Right lobe of liver (tissue), 6 donors: ENCODE results near the gene RAB11FIP3. TPM values are rescaled to one million over a fixed set of nuclear protein-coding genes. Genes with fewer than 3 reads are reported as not detected.

Source experiments
- ATAC-seq, 4 donors: fragments of 200-7000 bp; cut with Tn5 transposase; one replicate each; pipeline ENCODE4 v1.9.1; 2020; ENCODE audit warnings: mild to moderate bottlenecking in 4 of 4, moderate library complexity in 4 of 4
- DNase-seq, 3 donors: peaks; one replicate each; pipeline ENCODE4 v3.0.0-alpha.2; 2020
- H3K27ac ChIP-seq, 3 donors: fragments of 200-600 bp; one replicate each; pipeline ENCODE4 v1.8.0; 2022
- H3K27me3 ChIP-seq, 2 donors: fragments of 200-600 bp; one replicate each; pipeline ENCODE4 v1.8.0; 2022
- H3K36me3 ChIP-seq, 4 donors: fragments of 200-600 bp; sonication (generic) in 1 of 4; one replicate each; pipeline versions ENCODE4 v1.5.1 to v1.8.0; 2017 to 2022; ENCODE audit warnings: control low read depth in 1 of 4
- H3K4me1 ChIP-seq, 4 donors: fragments of 200-600 bp; sonication (generic) in 1 of 4; one replicate each; pipeline versions ENCODE4 v1.5.1 to v1.8.0; 2017 to 2022; ENCODE audit warnings: control low read depth in 1 of 4
- H3K4me3 ChIP-seq, 3 donors: fragments of 200-600 bp; one replicate each; pipeline ENCODE4 v1.8.0; 2022
- H3K9me3 ChIP-seq, 4 donors: fragments of 200-600 bp; sonication (generic) in 1 of 4; one replicate each; pipeline versions ENCODE4 v1.5.1 to v1.8.0; 2017 to 2022; ENCODE audit warnings: control low read depth in 1 of 4
- CTCF ChIP-seq, 4 donors: fragments of 200-600 bp in 3 of 4; fragments of 450-650 bp in 1 of 4; IDR thresholded peaks; one replicate each; pipeline versions ENCODE4 v1.5.1 to v1.8.0; 2016 to 2022; ENCODE audit warnings: antibody characterized with exemption in 4 of 4, mild to moderate bottlenecking in 2 of 4
- POLR2A ChIP-seq: fragments of 450-650 bp; IDR thresholded peaks from one replicate; pipeline ENCODE4 v1.6.1; 2017; ENCODE audit warnings: antibody characterized with exemption, mild to moderate bottlenecking
- WGBS: methylation state at CpG from one replicate; pipeline ENCODE4 v1.1.6; 2018; ENCODE audit warnings: low coverage, low lambda C conversion rate; ENCODE audit not compliant: insufficient coverage; ENCODE audit errors: missing lambda C conversion rate; 5-methylcytosine and 5-hydroxymethylcytosine counted together
- intact Hi-C, 2 donors: fragments of 100-400 bp; cut with DNase I; formaldehyde crosslinking; loops; one replicate each; pipeline versions ENCODE4 v1.11.2 to v1.14.1; 2022
- total RNA-seq, 6 experiments: library from RNA; depleted of rRNA in 2 of 6; stranded (reverse); fragments of >200 nt in 2 of 6; fragmentation: NEBNext Ultra II Directional in 3 of 6; extraction: Animal tissue kit (Norgen Biotek cat#: 25700) in 3 of 6; gene quantifications; one replicate each; pipeline versions ENCODE4 v1.1.0 to v1.2.4, GENCODE V29; 2016 to 2023
- donor health status: DM: no; HTN: yes; CAD: no.
- donor health status: DM: no; HTN: no; CAD: no.
- donor health status: DM: no; HTN: no; CAD: no.
- donor health status: DM: no; HTN: yes; CAD: no.
- donor health status: DM: no; HTN: yes; CAD: no.

Gene RAB11FIP3
- total RNA-seq, 6 experiments from 2014 or later, result 19.5 to 38.3 (median 25.5) TPM

- no peaks in the 10 kb centered on the region for H3K4me1 ChIP-seq
- 97% methylated on average over 11 of the region's 54 CpGs for WGBS
- intact Hi-C loops, result no loop called here
- H3K36me3 ChIP-seq, result peaks cover 0 to 17% (median 5%) of the 10 kb centered on the region in 4 donors
- H3K4me3 ChIP-seq, result no peak overlapping the region
- ATAC-seq (no peak), DNase-seq (no peak)
- H3K27me3 ChIP-seq, result no peaks in the 10 kb centered on the region
- no peak overlapping the region for H3K27ac ChIP-seq
- no peaks in the 10 kb centered on the region for H3K9me3 ChIP-seq
- no peak for TF ChIP-seq POLR2A
- no peak for TF ChIP-seq CTCF (IDR thresholded peaks at IDR 0.05)
These were observed 124.3 kb downstream of the RAB11FIP3 start for GRCh38 chr16:549544-550263.

GRCh38 chr16:551210-551609 is 125.8 kb downstream of the RAB11FIP3 start:
- ATAC-seq (no peak), DNase-seq (no peak)
- no peak overlapping the region for H3K27ac ChIP-seq
- intact Hi-C loops, result no loop called here
- no peaks in the 10 kb centered on the region for H3K4me1 ChIP-seq
- 100% methylated on average over 5 of the region's 28 CpGs for WGBS
- H3K27me3 ChIP-seq, result no peaks in the 10 kb centered on the region
- peaks cover 0 to 17% (median 5%) of the 10 kb centered on the region in 4 donors for H3K36me3 ChIP-seq
- no peak for TF ChIP-seq CTCF (IDR thresholded peaks at IDR 0.05)
- no peak for TF ChIP-seq POLR2A
- no peak overlapping the region for H3K4me3 ChIP-seq
- no peaks in the 10 kb centered on the region for H3K9me3 ChIP-seq

- ATAC-seq, result no peak
- no peaks in the 10 kb centered on the region for H3K4me1 ChIP-seq
- no peak for TF ChIP-seq CTCF (IDR thresholded peaks at IDR 0.05)
- no peak for TF ChIP-seq POLR2A
- H3K9me3 ChIP-seq, result no peaks in the 10 kb centered on the region
- no peak overlapping the region for H3K27ac ChIP-seq
- no peak for DNase-seq
- no peak overlapping the region for H3K4me3 ChIP-seq
- whole genome bisulfite sequencing, result 100% methylated on average over 4 of the region's 35 CpGs
- H3K36me3 ChIP-seq, result peaks cover 0 to 17% (median 5%) of the 10 kb centered on the region in 4 donors
- intact Hi-C loops, result no loop called here
- H3K27me3 ChIP-seq, result no peaks in the 10 kb centered on the region
These were observed 126.7 kb downstream of the RAB11FIP3 start for GRCh38 chr16:552171-552570.

GRCh38 chr16:553601-554296 is 128.3 kb downstream of the RAB11FIP3 start:
- Histone ChIP-seq H3K9me3 (no peaks in the 10 kb centered on the region), H3K27me3 (no peaks in the 10 kb centered on the region), H3K4me3 (no peak overlapping the region), H3K27ac (no peak overlapping the region), H3K36me3 (peaks cover 0 to 10% (median 4%) of the 10 kb centered on the region in 4 donors), H3K4me1 (peaks cover 0 to 8% (median 0%) of the 10 kb centered on the region in 4 donors)
- TF ChIP-seq CTCF (IDR thresholded peaks at IDR 0.05), result no peak
- no peak for TF ChIP-seq POLR2A
- intact Hi-C loops, result no loop called here
- WGBS, result no CpG with 5 or more reads among the region's 33 CpGs
- no peak for ATAC-seq
- no peak for DNase-seq
